Dermis microvascular lymphatic vessel endothelial cell (primary cell): ENCODE results near the gene LYRM7. TPM values are rescaled to one million over a fixed set of nuclear protein-coding genes. Genes with fewer than 3 reads are reported as not detected.
"Not testable (repeated sequence)": the region's sequence is repeated elsewhere in the genome, so short reads cannot be mapped to it uniquely, and the experiment has no call there.

Experiments used
- DNase-seq, 2 donors: peaks; one replicate each; pipeline versions ENCODE4 v3.0.0 to v3.0.0-alpha.2; 2010; ENCODE audit warnings: low read depth in 2 of 2
- total RNA-seq: library from RNA; depleted of rRNA; stranded (reverse); fragments of >200 nt; gene quantifications from 2 replicates; pipeline ENCODE4 v1.2.1, GENCODE V29; 2014

Gene LYRM7
- total RNA-seq, 1 donor from 2014 or later, result 3.6 TPM

DNA sequence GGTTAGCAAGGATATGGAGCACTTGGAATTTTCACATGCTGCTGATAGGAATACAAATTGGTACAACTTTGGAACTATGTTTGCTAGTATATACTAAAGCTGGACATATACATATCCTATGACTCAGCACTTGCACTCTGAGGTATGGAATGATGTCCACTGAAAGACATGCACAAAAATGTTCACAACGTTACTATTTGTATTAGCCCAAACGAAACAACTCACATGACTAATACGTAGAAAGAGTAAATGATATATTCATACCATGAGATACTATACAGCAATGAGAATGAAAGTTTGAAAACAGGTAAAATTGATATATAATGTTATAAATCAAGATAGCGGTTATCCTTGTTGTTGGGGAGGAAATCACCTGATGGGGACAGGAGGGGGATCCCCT is 47.6 kb downstream of the LYRM7 start:
- no peak for DNase-seq

DNA sequence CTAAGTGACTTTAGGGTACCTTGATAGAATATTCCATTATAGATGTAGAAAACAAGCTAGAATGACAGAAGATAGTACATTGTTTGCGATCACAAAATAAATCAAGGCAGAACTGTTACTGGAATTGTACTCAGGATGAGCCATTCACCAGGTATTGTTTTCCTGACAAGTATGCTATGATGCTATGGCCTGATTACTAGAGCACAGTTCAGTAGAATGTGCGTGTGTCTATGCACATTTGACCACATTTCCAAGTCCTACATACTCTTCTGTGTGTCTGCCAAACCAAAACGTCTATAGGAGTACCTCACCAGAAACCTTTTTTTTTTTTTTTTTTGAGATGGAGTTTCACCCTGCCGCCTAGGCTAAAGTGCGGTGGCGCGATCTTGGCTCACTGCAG is 49.8 kb downstream of the LYRM7 start:
- DNase-seq, result no peak

DNA sequence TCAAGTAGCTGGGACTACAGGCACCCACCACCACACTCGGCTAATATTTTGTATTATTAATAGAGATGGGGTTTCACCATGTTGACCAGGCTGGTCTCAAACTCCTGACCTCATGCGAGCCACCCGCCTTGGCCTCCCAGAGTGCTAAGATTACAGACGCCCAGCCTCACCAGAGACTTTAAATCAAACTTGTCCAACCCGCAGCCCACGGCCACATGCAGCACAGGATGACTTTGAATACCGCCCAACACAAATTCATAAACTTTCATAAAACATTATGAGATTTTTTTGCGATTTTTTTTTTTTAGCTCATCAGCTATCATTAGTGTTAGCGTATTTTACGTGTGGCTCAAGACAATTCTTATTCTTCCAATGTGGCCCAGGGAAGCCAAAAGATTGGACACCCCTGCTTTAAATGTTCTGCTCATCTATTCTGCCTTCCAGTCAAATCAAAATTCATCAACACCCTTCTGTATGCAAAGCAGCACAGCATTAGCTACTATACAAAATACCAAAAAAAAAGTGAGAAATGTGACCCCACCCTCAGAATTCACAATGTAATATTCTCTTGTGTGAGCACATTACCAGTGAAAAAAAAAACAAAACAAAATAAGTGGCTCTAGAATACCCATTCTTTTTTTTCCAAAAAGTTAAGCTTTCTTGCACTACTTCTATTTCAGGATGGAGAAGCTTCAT is 50.4 kb downstream of the LYRM7 start:
- DNase-seq, result no peak

DNA sequence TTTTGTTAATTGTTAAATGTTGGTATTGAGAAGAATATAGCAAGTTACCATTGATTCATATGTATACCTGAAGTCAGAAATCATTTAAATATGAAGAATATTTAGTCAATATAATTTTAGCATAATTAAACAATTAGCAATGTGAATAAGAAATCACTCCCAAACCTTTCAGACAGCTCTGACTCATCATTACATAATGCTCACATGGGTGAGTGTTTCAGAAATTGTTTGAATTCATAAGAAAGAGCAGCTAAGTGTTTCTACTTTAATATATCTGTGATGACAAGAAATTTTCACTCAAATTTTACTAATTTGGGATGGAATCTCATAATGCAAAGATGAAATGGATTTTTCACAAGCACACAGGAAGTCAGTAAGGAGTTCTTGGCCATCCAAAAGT is 51.1 kb downstream of the LYRM7 start:
- DNase-seq, result peak in 1 of 2 donors; percentile 12

DNA sequence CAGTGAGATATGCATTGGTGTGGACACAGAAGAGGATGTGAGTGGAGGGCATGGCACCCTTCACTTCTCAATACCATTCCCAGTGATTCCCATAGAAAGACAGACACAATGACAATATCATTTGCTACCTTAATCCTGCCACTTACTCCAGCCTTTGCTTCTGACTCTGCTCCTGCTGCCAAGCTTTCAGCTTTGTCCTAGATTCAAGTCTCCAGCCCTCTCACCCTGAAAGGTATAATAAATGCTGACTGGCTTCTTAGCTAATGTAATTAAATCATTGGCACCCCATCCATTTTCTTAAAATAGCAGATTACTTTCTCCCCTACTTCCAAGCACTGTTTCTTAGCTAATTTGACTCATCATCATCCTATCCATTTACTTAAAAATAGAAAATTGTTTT is 52.0 kb downstream of the LYRM7 start:
- no peak for DNase-seq

DNA sequence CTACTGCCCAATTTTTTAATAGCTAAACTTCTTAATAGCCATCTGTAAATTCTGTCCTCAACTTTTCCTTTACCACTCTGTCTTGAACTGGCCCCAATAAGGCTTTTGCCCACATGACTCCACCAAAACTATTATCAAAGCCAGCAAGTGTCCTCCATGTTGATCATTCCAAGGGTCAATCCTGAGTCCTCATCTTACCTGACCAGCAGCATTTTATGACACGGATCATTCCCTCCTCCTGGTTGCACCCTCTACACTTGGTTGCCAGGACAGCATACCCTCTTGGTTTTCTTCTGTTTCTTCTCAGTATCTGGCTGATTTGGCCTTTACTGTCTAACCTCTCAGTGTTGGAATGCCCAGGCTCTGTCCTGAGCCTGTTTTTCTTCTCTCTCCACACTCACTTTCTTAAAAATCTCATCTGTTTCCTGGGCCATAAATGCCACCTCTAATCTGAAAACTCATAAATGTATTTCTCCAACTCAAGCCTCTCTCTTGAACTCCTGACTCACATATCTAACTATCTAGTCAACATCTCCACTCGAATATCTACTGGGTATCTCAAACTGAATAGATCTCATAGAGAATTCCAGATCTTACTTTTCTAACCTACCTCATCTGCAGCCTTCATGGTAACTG is 53.1 kb downstream of the LYRM7 start:
- no peak for DNase-seq

DNA sequence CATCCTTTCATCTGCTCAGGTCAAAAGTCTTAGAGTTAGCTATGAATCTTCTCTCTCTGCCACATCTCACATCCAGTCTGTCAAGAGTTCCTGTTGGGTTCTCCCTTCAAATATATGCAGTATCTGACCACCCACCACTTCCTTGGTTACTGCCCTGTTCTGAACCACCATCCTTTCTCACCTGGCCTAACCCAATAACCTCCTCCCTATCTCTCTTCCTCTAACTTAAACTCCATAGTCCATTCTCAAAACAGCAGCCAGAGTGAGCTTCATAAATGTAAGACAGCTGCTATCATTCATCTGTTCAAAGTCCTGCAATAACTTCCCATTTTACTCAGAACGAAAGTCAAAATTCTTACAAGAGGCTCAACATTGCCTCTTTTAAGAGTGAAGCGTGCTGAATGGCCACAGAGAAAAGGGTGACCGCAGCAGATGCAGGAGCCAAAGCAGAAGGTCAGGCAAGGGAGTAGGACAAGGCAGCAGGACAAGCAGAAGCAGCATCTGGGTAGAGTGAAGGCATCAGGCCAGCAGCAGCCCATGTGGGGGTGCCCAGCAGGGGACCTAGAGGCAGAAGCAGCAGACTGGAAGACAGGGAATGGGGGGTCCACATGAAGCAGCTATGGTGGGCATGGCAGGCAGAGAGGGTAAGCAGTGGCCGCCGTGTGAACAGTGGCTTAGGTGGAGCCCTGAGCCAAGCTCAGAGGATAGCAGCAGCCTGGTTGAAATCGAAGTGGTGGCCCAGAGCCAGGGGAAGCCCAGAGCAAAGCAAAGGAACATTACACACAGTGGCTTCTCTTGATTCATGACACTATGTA is 53.9 kb downstream of the LYRM7 start:
- no peak for DNase-seq

DNA sequence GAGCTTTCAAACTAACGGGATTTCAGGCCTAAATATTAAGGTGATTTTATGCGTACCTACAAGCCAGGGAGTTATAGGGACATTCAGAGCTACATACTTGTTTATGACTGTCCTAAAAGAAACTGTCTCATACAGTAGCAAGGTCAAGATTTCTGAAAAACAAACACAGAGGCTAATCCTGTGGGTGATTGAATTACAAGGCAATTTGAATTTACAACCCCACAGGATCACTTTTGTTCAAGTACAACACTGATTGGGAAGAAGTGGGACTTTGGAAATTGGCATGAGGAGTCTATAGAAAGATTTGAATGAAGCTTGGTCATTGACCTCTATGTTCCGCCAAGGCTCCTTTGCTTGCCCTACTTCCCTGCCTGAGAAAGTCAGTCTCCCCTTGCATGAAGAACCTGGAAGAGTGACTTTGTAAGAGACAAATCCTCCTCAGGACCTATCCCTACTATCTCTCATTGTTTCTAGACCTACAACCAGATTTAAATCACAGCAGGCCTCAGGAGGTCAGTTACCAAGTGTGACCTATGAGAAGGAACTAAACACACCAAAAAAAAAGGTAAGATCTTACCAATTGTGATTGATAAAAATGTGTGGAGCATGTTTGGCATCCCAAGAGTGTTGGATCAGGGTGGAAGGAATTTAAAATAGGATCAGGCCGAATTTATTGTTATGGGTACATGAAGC is 54.7 kb downstream of the LYRM7 start:
- DNase-seq, result no peak

DNA sequence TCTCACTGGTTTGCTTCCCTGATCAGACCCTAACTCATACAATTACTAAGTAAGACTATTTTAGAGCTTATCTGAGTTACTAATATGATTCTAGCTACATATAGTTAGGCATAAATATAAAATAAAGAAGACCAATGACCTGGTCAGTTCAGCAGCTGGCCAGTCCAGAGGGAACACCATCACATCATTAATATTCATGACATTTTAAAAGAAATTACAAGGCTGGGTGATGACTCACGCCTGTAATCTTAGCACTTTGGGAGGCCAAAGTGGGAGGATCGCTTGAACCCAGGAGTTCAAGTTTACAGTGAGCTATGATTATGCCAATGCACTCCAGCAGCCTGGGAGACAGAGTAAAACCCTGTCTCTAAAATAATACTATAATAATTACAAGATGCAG is 56.2 kb downstream of the LYRM7 start:
- DNase-seq, result no peak

DNA sequence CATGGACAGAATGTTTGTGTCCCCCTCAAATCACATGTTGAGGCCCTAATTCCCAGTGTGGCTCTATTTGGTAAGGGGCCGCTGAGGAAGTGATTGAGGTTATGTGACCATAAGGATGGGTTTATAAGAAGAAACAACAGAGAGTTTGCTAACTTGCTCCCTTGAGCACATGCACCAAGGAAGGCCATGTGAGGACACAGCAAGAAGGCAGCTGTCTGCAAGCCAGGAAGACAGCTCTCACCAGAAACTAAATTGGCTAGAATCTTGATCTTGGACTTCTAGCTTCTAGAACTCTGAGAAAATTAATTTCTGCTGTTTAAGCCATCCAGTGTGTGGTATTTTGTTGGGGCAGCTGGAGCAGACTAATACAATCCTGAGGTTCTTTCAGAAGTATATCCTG is 57.9 kb downstream of the LYRM7 start:
- DNase-seq, result no peak

DNA sequence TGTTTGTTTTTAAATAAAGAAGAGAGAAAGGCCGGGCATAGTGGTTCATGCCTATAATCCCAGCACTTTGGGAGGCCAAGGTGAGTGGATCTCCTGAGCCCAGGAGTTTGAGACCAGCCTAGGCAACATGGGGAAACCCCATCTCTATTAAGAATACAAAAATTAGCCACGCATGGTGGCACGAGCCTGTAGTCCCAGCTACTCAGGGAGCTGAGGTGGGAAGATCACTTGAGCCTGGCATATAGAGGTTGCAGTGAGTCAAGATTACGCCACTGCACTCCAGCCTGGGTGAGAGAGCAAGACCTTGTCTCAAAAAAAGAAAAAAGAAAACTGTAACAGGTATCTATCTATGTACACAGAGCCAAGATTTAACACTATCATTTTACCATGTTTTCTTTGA is 58.9 kb downstream of the LYRM7 start:
- no peak for DNase-seq

DNA sequence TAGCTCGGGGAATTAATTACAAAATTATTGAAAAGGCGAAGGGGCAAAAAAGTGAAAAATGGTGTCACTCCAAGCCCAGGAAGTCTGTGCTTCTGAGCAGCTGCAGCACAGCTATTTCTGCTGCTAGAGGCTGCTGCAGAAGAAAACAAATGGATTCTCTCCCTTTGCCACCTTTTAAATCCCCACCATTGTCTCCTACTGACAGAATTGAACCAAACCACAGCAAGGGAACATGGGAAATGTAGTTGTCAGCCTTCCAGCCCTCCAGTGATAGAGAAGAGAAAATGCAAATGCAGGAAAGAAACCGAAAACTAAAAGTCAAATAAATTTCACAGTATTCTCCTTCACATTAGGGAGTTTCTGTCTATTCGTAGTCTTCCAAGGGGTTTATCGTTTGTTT is 59.7 kb downstream of the LYRM7 start:
- no peak for DNase-seq

DNA sequence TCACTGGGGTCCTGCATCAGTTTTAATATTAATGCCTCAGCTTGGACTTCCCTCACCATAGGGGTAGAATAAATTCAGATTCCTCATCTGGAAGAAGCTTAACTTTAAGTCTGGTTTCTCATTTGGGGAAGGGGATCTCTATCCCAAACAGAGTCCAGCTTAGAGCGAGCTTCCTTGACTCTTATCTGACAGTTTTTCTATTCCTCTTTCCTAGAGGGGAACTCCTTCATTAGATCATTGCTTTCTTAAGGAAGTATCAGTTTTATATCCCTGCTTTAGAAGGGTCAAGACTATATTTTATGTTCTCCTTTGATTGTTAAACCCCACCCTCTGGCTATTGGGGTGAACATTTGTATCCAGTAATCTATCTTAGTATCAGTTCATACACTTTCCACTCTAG is 68.9 kb downstream of the LYRM7 start:
- no peak for DNase-seq

DNA sequence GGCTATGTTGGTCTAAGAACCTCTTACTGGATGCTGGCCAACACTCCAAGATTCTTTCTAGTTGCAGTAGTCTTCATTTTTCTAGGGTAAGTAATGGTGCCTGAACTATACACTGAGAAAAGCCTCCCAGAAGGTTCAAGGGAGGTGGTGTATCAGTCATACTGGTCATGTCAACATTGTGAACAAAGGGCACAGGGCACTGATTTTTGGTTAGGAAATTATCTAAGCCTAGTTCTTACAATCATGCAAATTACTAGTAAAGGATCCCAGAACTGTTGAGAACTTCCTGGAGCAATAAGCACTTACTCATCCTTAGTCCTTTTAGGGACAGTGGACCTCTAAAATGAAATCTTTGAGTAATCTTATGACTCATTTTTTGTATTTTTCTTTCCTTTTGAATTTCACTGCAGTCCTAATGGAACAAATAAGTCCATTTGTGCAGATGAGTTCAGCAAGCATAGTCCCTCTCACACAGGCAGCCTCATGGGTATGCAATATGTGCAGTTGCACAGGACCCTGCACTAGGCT is 72.0 kb downstream of the LYRM7 start:
- DNase-seq, result peak in 1 of 2 donors; percentile 28

DNA sequence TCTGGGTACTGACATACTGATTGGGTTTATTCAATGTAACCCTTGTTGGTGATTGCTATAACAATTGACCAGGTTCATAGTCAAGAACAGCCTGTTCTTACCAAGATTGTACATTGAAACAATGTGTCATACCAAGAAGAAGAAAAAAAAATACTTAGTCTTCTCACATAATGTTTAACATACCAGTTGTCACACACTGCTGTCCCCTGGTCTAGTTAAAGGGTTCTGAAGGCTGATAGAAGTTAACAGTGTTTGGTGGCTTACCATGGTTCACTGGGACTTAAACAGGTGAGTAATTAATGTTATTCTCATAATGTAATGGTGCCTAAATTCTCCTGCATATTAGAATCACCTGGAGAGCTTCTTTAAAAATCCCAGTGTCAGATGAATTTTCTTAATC is 74.6 kb downstream of the LYRM7 start:
- no peak for DNase-seq

DNA sequence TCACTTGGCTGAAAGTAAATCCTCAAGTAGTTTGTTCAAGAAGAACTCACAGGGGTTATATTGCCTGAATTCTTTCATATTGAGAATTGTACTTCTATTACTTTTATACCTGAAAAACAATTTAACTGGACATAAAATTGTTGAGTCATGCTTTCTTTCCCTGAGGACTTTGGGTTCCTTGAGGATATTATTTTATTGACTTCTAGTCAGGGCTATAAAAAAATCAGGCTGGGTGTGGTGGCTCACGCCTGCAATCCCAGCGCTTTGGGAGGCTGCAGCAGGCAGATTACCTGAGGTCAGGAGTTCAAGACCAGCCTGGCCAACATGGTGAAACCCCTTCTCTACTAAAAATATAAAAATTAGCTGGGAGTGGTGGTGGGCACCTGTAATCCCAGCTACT is 75.2 kb downstream of the LYRM7 start:
- DNase-seq, result no peak

DNA sequence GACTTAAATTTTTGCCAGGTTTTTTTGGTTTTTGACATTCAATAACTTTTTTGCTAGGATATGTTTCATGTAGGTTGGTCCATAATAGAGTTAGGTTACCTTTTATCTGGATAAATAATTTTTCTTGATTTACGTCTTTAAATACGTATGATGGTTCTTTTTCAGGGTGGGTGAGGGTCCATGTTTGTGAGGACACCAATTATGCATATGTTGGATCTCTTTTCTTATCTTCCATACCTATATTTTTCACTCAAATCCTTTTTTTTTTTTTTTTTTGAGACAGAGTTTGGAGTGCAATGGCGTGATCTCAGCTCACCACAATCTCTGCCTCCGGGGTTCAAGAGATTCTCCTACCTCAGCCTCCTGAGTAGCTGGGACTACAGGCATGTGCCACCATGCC is 75.8 kb downstream of the LYRM7 start:
- no peak for DNase-seq

DNA sequence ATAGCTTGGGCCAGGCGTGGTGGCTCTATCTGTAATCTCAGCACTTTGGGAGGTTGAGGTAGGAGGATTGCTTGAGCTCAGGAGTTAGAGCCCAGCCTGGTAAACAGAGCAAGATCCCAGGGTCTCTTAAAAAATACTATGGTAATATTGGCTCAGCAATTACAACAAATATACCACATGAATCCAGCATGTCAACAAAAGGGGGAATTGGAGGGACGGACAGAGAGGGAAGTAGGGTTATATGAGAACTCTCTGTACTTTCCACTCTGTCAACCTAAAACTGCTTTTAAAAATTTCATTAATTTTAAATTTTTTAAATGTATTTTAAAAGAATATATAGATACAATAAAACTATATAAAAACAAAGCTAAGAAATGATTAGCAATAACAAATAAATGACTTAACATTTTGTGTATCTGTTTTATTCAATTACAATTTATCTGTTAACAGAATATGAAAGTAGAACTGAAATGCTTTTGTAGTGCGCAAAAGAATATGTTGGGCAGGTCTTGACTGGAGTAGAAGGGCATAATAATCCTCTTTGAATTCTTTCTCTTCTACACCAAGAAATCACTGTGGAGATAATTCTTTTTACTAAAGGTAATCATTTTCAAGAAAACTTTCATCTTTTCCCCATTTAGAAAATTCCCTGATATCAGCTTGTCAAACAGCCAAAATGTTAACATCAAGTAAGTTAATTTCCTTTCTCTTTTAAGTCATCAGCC is 80.2 kb downstream of the LYRM7 start:
- DNase-seq, result no peak

DNA sequence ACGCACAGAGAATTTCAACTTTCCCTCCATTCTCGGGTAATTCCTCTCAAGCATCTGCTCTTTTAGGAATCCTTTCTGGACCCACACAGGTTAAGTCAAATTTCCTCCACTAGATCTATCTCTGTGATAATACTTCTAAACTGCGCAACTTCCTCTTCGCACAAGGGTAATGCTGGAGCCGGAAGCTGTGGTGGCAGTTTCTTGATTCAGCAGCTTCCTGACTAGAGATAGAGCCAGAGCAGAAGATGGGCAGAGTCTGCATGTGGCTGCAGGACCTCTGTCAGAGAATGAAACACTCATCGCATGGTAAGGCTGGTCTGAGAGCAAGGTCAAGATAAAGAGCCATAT is 82.1 kb downstream of the LYRM7 start:
- DNase-seq, result peak in 1 of 2 donors; percentile 52

DNA sequence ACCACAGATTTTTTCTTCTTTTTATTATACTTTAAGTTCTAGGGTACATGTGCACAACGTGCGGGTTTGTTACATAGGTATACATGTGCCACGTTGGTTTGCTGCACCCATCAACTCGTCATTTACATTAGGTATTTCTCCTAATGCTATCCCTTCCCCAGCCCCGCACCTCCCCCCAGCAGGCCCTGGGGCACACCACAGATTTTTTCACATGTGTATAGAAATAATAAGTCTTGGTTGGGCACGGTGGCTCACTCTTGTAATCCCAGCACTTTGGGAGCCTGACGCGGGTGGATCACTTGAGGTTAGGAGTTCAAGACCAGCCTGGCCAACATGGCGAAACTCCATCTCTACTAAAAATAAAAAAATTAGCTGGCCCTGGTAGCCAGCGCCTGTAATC is 83.3 kb downstream of the LYRM7 start:
- not testable (repeated sequence) for DNase-seq

DNA sequence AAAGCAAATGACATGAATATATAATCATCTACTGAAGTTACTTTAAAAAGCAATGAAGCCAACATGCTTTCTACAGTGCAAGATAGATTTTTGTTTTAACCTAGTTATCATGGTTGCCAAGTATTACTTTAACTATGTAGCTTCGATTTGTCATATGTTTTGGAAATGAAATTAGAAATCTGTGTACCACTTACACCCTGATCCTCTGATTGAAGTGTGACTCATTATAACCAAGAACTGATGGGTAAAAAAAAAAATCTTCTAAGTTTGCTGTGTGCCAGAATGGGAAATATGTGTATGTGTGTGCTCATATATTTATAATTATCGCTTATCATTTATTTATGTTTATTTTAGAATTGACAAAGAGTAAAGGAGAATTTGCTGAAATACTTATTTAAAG is 84.0 kb downstream of the LYRM7 start:
- DNase-seq, result no peak
